ENCODE results near the gene KIRREL3.
A peak's percentile ranks its signal among the peaks of the same experiment; 100 is the strongest.

Gene KIRREL3

GRCh38 chr11:126662035-126662790 is 338.4 kb downstream of the KIRREL3 start:
- no peak for DNase-seq

- no peak for DNase-seq
Observed at GRCh38 chr11:126660761-126661425, 339.7 kb downstream of the KIRREL3 start.

- DNase-seq, result no peak
Observed at GRCh38 chr11:126660321-126660720, 340.2 kb downstream of the KIRREL3 start.

GRCh38 chr11:126658306-126659056 is 342.1 kb downstream of the KIRREL3 start:
- no peak for DNase-seq

- no peak for DNase-seq
Observed at GRCh38 chr11:126655807-126656128, 344.8 kb downstream of the KIRREL3 start.

- no peak for DNase-seq
Observed at GRCh38 chr11:126654886-126655806, 345.4 kb downstream of the KIRREL3 start.

- no peak for DNase-seq
Observed at GRCh38 chr11:126653040-126653439, 347.5 kb downstream of the KIRREL3 start.

GRCh38 chr11:126647735-126648134 is 352.8 kb downstream of the KIRREL3 start:
- peak; percentile 95 for DNase-seq

- peak; percentile 83 for DNase-seq
Observed at GRCh38 chr11:126646701-126647557, 353.6 kb downstream of the KIRREL3 start.

- peak; percentile 97 for DNase-seq
Observed at GRCh38 chr11:126645186-126645585, 355.4 kb downstream of the KIRREL3 start.

GRCh38 chr11:126640186-126640585 is 360.4 kb downstream of the KIRREL3 start:
- DNase-seq, result peak; percentile 19

GRCh38 chr11:126639692-126640091 is 360.9 kb downstream of the KIRREL3 start:
- DNase-seq, result no peak

- DNase-seq, result no peak
Observed at GRCh38 chr11:126638648-126639047, 361.9 kb downstream of the KIRREL3 start.

- peak; percentile 99 for DNase-seq
Observed at GRCh38 chr11:126637795-126638175, 362.8 kb downstream of the KIRREL3 start.

- peak; percentile 93 for DNase-seq
Observed at GRCh38 chr11:126636911-126637794, 363.4 kb downstream of the KIRREL3 start.

GRCh38 chr11:126635511-126635910 is 365.1 kb downstream of the KIRREL3 start:
- no peak for DNase-seq

- no peak for DNase-seq
Observed at GRCh38 chr11:126634963-126635362, 365.6 kb downstream of the KIRREL3 start.

- DNase-seq, result peak; percentile 66
Observed at GRCh38 chr11:126633330-126633729, 367.2 kb downstream of the KIRREL3 start.

- no peak for DNase-seq
Observed at GRCh38 chr11:126630893-126631798, 369.4 kb downstream of the KIRREL3 start.

All from fibroblast of skin of scalp (primary cell).